GM10266 (cell line): ENCODE data around the gene GABRA5.

Source experiments
- DNase-seq: peaks from one replicate; pipeline ENCODE4 v3.0.0; 2012; ENCODE audit errors: extremely low spot score
- CTCF ChIP-seq: IDR thresholded peaks from 2 replicates; pipeline ENCODE4 v1.5.1; 2012; ENCODE audit warnings: mild to moderate bottlenecking, low read depth; ENCODE audit not compliant: control insufficient read depth, insufficient read depth; ENCODE audit errors: missing control alignments

Gene GABRA5

GRCh38 chr15:26868029-26868685 is 1.3 kb downstream of the GABRA5 start:
- DNase-seq = no peak

GRCh38 chr15:26869628-26870027 is 2.8 kb downstream of the GABRA5 start:
- no peak for DNase-seq
- no peak for TF ChIP-seq CTCF

More at GRCh38 chr15:26868029-26868685, 1.3 kb downstream of the GABRA5 start:
- TF ChIP-seq CTCF = no peak

GRCh38 chr15:26870346-26870745 is 3.5 kb downstream of the GABRA5 start:
- DNase-seq = no peak
- TF ChIP-seq CTCF = no peak

- TF ChIP-seq CTCF = no peak
- DNase-seq = no peak
Measured at GRCh38 chr15:26872206-26872605, 5.3 kb downstream of the GABRA5 start.

- TF ChIP-seq CTCF = no peak
- no peak for DNase-seq
Measured at GRCh38 chr15:26873846-26874245, 7.0 kb downstream of the GABRA5 start.

GRCh38 chr15:26874774-26875475 is 8.1 kb downstream of the GABRA5 start:
- no peak for DNase-seq
- TF ChIP-seq CTCF = no peak

- DNase-seq = no peak
- no peak for TF ChIP-seq CTCF
Measured at GRCh38 chr15:26875476-26875850, 8.6 kb downstream of the GABRA5 start.
